Measurements from ENCODE around the gene PIK3R4.

PIK3R4 gene

DNA sequence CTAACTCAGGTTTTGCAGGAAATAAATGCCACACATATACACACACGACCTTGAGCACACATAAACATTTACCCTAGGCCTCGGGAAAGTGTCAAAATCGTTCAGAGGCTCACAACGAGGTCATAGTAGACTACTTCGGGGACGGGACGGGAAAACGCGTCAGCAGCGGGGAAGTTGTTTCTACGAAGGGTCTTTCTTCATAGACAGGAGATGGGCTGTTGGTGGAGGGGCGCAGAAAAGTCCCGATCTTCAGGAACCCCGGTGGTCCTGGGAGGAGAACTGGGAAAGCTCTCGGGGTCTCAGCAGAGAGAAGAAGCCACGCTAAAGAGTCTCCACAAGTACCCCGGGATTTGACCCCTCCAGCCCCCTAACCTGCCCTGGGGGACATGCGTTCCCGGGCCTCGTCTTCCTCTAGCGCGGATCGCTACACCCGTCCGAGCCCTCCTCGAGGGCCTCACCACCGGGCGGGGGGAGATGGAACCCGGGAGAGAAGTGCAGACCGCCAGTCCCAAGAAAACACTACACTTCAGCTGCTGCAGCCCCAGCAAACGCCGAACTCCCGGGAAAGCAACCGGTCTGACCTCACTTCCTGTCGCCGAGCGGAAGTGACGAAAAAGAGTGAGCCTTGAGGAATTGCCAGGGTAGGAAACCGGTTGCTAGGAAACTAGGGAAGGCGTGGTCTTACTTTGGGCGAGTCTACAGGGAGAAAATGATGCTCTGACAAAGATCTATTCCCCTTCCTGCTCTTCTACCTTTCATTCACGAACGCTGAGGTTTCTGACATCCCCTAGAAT, at the start of gene PIK3R4:
Gene PIK3R4 (minus strand): TSS at position 584 of the 794 bp plus-strand sequence. CDS start 1,611 bp downstream, outside the sequence.
- DNase-seq = peak; percentile 96

- DNase-seq = no peak
These were observed 48.8 kb upstream of the PIK3R4 start for GRCh38 chr3:130795396-130795795.

DNA sequence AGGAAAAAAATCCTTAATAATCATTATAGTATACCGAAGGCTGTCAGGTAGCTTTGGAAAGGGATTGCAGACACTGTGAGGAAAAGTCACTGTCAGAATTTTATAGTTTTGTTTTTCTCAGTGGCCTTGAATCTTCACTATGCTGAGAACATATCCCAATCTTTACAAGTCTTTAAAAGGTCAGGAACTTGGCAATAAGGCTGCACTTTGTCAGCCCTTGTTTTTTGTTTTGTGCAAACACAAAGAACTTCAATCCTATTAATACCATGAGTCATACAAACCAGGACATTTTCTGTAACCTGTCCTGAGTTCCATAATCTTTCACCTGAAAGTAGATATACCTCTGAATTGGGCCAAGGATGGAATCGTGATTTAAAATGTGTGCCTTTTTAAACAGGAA, 45.6 kb upstream of the PIK3R4 start:
- DNase-seq = no peak

- DNase-seq = no peak
These were observed 43.2 kb upstream of the PIK3R4 start for GRCh38 chr3:130789782-130790322.

DNA sequence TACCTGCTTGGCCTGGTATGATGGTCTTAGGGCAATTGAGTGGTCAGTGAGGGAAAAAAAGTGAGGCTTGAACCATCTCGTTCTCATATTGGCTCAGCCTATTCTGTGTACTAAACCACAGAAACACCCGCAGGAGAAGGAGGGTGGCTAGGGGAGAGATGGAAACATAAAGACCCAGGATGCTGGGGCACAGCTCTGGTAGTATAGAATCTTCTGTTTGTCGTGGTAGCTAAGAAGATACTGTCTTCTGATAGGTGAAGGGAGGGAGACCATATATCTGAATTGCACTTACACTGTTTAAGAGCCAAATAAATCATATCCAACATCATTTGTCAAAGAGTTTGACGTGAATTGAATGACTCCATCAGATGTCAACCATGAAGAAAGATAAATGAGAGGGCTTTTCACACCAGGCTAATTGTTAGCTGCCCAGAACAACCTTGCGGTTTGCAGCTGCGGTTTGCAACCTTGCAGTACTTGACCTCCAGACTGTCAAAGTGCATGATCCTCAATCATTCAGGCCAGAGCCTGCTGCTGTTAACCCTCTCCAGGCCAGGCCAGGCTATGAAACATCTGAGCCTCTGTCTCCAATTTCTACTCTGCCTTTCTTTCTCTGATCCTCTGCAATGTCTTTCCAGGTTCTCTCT, 40.9 kb upstream of the PIK3R4 start:
- no peak for DNase-seq

GRCh38 chr3:130786306-130786705, 39.7 kb upstream of the PIK3R4 start:
- no peak for DNase-seq

- no peak for DNase-seq
These were observed 37.0 kb upstream of the PIK3R4 start for GRCh38 chr3:130783629-130784028.

DNA sequence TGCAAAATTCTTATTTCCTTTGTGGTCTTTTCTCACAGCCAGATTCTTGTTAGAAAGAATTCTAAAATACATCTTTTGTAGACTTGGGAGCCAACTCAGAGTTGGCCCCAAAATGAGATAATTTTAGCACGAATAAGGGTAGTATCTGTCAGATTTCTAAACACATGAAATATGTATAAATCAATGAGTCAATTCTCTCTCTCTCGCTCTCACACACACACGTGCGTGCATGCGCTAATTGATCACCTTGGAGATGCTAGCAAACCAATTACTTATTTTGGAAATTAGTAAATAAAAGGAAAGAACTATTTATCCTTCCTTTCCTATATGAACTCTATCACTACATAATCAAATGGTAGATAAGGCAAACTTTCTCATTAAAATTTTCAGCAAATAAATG, 32.9 kb upstream of the PIK3R4 start:
- DNase-seq = no peak

DNA sequence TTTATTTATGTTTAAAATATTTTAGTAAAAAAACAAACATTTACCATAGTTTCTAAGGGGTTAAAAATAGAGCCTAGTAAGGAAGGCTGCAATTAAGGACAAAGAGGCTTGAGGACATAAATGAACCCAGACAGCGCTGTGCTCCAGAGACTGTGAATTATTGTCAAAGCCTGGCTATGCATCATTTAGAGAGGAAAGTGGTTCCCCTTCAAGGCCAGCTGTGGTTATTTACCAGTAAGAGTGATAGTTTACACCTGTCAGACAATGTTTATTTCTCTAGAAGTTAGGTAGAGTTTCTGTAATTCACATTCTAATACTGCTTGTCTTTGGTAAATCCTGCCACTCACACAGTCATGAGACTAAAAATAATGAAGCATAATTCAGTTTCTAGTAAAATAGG, 32.4 kb upstream of the PIK3R4 start:
- DNase-seq = no peak

- DNase-seq = peak in 1 of 2 donors; percentile 52
These were observed 26.7 kb upstream of the PIK3R4 start for GRCh38 chr3:130773366-130773765.

DNA sequence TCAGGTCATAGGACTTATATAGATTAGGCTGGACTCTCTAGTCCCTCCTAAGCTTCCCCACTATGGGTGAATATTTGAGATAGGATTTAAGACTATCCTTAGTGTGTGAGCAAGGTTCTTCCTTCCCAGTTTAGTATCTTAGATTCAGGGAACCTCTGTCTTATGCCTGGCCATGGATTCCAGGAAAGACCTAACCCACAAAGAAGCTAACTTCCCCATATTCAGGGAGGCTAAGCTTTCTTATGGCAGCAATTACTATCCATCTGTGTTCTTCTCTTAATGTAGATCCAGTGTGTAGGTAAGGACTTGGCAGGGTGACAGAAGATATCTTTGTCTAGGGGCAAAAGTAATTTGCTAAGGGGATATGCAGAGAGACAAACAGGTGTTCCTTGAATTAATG, 25.5 kb upstream of the PIK3R4 start:
- no peak for DNase-seq

GRCh38 chr3:130770644-130771043, 24.0 kb upstream of the PIK3R4 start:
- DNase-seq = no peak

DNA sequence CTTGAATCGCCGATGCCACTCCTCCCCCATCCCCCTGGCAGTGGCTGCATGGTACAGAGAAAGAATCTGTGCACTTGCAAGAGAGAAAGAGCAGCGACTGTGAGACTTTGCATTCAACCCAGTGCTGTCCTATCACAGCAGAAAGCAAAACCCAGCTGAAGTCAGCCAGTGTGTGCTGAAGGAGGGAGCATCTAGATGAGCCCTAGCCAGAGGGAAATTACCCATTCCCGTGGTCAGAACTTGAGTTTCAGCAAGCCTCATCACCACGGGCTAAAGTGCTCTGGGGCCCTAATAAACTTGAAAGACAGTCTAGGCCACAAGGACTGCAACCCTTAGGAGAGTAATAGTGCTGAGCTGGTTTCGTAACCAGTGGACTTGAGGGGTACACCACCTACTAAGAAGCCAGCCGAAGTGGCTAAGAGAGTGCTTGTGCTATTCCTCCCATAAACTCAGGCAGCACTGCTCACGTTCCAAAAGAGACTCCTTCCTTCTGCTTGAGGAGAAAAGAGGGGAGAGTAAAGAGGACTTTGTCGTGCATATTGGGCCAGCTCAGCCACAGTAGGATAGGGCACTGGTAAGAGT, 15.2 kb upstream of the PIK3R4 start:
- no peak for DNase-seq

- DNase-seq = no peak
These were observed 14.3 kb upstream of the PIK3R4 start for GRCh38 chr3:130760922-130761321.

DNA sequence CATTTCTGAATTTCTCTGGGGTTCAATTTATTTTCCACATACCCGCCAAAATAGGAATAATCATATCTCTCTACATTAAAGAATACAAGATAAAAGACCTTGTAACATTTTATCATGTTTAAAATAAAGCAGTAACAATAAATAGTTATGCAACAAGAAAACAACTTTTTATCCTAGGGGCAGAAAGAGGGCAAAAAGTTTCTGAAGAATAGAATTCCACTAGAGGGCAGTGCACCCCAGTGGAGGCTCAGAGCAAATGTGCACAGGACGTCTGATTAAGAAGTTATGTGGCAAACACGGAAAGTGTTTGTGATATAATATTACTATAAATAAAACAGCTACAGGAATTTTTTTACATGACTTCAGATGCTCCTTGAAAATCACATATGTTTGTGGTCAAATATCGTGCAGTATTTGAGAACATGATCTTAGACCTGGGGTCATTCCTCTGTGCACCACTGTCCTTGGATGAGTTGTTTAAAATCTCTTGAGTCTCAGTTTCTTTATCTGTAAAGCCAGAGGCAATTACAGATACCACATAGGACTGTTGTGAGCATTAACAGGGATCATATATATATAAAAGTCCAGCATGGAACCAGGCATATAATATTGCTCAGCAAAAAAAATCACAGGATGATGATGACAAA, 13.2 kb upstream of the PIK3R4 start:
- DNase-seq = peak in 1 of 2 donors; percentile 39

- DNase-seq = no peak
These were observed 12.2 kb upstream of the PIK3R4 start for GRCh38 chr3:130758624-130759369.

- DNase-seq = no peak
These were observed 11.1 kb upstream of the PIK3R4 start for GRCh38 chr3:130757611-130758150.

GRCh38 chr3:130755666-130756065, 9.0 kb upstream of the PIK3R4 start:
- no peak for DNase-seq

- no peak for DNase-seq
These were observed 2.4 kb upstream of the PIK3R4 start for GRCh38 chr3:130748981-130749380.

DNA sequence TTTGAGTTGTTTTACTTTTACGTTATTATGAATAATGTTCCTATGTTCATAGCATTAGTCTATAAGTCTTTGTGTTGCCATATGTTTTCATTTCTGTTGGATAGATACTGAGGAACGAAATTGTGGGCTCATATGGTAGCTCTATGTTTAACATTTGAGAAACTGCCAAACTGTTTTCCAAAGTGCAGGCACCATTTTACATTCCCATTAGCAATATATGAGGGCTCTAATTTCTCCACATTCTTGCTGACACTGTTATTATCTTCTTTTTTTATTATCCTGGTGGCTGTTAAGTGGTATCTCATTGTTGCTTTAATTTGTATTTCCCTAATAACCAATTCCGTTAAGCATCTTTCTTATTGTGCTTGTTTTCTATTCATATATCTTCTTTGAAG, 1.8 kb upstream of the PIK3R4 start:
- no peak for DNase-seq

GRCh38 chr3:130743354-130743753, 3.3 kb downstream of the PIK3R4 start:
- no peak for DNase-seq

DNA sequence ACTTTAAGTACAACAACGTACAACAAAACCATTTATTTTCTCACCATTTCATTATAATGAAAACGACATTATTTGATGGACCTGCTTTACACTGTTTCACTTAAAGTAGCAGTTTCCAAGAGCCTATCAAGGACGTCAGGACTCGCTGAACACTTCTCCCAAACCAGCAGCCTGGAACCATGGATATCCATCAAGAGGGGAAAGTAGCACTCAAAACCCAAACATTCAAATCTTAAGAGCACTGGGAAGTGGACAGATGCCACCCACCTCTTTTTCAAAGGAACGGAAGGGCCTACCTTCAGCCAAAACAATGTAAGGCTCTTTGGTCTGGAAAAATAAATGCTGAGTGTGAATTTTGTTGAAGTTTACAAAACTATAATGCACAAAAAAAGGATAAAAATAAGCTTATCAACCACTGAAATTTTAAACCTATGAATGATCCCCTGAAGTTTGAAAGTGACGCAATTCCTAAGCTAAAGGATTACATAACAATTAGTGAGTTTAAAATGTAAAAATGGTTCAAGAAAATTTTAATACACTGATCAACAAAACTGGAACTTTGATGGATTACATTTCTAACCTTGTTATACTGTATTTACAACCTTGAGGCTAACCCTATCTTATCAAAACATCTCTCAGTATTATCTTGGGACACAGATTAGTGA, 4.6 kb downstream of the PIK3R4 start:
- no peak for DNase-seq
